ENCODE results near the gene CACUL1.
"Not testable (repeated sequence)": the region's sequence is repeated elsewhere in the genome, so short reads cannot be mapped to it uniquely, and the experiment has no call there.

The CACUL1 gene

DNA sequence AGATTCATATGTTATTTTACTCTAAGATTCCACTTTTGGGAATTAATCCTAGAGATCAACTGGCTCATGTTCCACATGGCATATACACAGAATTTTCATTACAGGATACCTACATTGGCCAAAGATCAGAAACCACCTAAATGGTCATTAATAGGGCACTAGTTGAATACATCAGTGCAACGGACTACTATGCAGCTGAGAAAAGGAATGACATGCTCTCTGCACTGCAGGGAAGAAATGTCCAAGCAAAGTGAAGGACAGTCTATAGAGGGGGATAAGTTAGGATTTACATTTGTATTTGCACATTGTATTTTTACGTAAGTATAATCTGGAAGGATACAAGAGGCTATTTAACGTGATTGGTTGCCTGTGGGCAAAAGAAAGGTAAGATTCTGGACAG, 91.6 kb downstream of the CACUL1 start:
- no peak for DNase-seq (ENCODE audit: low spot score)
- in situ Hi-C loops (cut with MboI; ENCODE audit: low sequenced_read_pairs, unreplicated experiment) = no loop called here

DNA sequence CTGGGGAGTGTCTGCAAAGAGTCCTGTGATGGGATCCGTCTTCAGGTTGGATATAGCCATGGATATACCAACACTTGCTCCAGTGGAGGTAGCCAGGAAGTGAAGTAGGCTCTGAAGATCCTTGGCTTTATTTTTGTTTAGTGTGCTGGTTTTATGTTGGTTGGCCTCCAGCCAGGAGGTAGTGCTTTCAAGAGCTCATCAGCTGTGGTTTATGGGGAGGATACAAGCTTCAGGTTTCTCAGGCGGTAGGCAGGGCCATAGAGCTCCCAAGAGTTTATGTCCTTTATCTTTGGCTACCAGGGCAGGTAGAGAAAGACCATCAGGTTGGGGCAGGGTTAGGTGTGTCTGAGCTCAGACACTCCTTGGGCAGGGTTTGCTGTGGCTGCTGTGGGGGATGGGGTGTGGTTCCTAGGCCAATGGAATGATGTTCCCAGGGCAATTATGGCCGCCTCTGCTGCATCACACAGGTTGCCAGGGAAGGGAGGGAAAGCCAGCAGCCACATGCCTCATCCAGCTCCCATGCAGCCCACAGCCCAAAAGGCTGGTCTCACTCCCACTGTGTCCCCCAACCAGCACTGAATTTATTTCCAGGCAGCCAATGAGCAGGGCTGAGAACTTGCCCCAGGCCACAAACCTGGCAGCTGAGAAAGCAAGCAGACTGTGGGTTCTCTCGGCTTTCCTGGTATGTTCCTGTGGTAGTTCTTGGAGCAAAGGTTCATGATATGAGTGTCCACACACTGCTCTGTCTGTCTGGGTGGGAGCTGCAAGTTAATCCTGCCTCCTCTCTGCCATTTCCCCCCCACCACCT, 92.3 kb downstream of the CACUL1 start:
- in situ Hi-C loops (cut with MboI; ENCODE audit: low sequenced_read_pairs, unreplicated experiment) = no loop called here
- TF ChIP-seq, protein P1, sequence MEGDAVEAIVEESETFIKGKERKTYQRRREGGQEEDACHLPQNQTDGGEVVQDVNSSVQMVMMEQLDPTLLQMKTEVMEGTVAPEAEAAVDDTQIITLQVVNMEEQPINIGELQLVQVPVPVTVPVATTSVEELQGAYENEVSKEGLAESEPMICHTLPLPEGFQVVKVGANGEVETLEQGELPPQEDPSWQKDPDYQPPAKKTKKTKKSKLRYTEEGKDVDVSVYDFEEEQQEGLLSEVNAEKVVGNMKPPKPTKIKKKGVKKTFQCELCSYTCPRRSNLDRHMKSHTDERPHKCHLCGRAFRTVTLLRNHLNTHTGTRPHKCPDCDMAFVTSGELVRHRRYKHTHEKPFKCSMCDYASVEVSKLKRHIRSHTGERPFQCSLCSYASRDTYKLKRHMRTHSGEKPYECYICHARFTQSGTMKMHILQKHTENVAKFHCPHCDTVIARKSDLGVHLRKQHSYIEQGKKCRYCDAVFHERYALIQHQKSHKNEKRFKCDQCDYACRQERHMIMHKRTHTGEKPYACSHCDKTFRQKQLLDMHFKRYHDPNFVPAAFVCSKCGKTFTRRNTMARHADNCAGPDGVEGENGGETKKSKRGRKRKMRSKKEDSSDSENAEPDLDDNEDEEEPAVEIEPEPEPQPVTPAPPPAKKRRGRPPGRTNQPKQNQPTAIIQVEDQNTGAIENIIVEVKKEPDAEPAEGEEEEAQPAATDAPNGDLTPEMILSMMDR (IDR thresholded peaks at IDR 0.05; ENCODE audit: borderline replicate concordance, control extremely low read depth, extremely low read depth, insufficient read depth, missing control alignments) = no peak

More for the DNA sequence above, 91.6 kb downstream of the CACUL1 start:
- TF ChIP-seq, protein P1 (IDR thresholded peaks at IDR 0.05; ENCODE audit: borderline replicate concordance, control extremely low read depth, extremely low read depth, insufficient read depth, missing control alignments) = no peak

DNA sequence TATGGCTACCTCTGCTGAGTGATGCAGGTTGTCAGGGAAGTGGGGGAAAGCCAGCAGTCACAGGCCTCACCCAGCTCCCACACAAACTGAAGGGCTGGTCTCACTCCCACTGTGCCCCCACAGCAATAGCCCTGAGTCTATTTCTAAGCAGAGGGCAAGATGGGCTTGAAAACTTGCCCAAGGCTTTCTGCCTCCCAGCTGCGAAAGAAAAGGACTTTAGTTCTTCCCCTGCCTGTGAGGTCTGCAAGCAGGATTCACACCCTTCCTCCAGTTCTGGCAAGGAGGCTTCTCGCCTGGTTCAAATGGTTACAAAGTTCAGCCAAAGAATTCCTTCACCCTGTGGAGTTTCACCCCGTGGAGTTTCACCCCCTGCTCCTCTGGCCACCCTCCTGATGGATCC, 96.0 kb downstream of the CACUL1 start:
- TF ChIP-seq, protein P1 (IDR thresholded peaks at IDR 0.05; ENCODE audit: borderline replicate concordance, control extremely low read depth, extremely low read depth, insufficient read depth, missing control alignments) = no peak
- no peak for DNase-seq (ENCODE audit: low spot score)
- in situ Hi-C loops (cut with MboI; ENCODE audit: low sequenced_read_pairs, unreplicated experiment) = no loop called here

More for the DNA sequence above, 92.3 kb downstream of the CACUL1 start:
- DNase-seq (ENCODE audit: low spot score) = no peak

DNA sequence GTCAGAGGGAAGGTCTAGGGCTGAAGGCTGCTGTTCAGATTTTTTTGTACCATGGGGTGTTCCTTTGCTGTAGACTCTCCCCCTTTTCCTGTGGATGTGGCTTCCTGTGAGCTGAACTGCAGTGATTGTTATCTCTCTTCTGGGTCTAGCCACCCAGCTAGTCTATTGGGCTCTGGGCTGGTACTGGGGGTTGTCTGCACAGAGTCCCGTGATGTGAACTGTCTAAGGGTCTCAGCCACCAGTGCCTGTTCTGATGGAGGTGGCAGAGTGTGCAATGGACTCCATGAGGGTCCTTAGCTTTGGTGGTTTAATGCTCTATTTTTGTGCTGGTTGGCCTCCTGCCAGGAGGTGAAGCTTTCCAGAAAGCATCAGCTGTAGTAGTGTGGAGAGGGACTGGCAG, 96.6 kb downstream of the CACUL1 start:
- in situ Hi-C loops (cut with MboI; ENCODE audit: low sequenced_read_pairs, unreplicated experiment); DNase-seq (ENCODE audit: low spot score): not testable (repeated sequence)

DNA sequence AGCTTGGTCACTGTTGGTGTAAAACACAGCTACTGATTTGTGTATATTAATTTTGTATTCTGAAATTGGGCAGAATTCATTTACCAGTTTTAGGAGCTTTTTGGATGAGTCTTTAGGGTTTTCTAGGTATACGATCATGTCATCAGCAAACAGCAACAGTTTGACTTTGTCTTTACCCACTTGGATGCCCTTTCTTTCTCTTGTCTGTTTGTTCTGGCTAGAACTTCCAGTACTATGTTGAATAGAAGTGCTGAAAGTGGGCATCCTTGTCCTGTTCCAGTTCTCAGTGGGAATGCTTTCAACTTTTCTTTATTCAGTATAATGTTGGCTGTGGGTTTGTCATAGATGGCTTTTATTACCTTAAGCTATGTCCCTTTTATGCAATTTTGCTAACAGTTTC, 109.5 kb downstream of the CACUL1 start:
- DNase-seq (ENCODE audit: low spot score); in situ Hi-C loops (cut with MboI; ENCODE audit: low sequenced_read_pairs, unreplicated experiment): not testable (repeated sequence)

DNA sequence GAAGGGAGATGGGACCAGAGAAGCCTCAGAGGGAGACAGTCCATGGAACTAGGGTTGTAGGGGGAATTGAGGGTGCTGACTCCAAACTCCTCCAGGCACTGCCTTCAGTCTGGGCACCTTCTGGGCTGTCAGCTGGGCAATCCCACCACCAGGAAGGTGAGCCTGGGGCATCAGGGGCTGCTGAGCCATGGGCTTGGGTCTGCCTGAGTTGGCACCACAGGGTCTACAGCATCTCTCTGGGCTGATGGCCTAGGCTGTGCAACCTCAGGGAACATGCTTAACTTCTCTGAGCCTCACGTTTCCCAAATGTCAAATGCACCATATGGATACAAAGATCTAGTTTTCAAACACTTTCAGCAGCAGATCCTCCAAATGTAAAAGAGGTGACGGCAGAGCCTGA, 112.5 kb downstream of the CACUL1 start:
- in situ Hi-C loops (cut with MboI; ENCODE audit: low sequenced_read_pairs, unreplicated experiment) = no loop called here
- DNase-seq (ENCODE audit: low spot score) = no peak
- TF ChIP-seq, protein P1 (IDR thresholded peaks at IDR 0.05; ENCODE audit: borderline replicate concordance, control extremely low read depth, extremely low read depth, insufficient read depth, missing control alignments) = no peak

DNA sequence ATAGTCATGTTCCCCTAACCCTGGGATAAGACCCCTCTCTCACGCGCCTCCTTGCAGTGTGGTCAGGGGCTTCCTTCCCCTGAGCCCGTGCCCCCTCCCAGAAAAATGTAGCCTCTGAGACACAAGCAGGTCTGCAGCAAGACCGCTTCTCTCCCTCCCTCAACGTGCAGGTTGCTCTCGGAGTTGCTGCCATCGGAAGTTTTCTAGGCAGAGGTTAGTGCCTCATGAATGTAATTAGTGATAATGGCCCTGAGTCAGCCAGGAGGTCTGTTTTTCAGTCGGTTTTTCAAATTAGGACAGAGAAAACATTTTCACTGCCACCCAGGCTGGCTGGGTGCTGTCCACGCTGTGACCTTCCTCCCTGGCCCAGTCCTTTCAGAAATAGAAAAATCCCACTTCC, 116.1 kb downstream of the CACUL1 start:
- in situ Hi-C loops (cut with MboI; ENCODE audit: low sequenced_read_pairs, unreplicated experiment) = no loop called here
- DNase-seq (ENCODE audit: low spot score) = no peak
- TF ChIP-seq, protein P1 (IDR thresholded peaks at IDR 0.05; ENCODE audit: borderline replicate concordance, control extremely low read depth, extremely low read depth, insufficient read depth, missing control alignments) = no peak

Data from GM13976 (cell line).